Stimulated activated CD4-positive, alpha-beta T cell treated with anti-CD3 and anti-CD28 coated beads, Interleukin-4, amount 100 ng/mL, for 4 hours (primary cell): ENCODE results near the gene PALLD.

Source experiments
- DNase-seq, 2 experiments: peaks; one replicate each; pipeline ENCODE4 v3.0.0-alpha.2; 2020

PALLD gene

DNA sequence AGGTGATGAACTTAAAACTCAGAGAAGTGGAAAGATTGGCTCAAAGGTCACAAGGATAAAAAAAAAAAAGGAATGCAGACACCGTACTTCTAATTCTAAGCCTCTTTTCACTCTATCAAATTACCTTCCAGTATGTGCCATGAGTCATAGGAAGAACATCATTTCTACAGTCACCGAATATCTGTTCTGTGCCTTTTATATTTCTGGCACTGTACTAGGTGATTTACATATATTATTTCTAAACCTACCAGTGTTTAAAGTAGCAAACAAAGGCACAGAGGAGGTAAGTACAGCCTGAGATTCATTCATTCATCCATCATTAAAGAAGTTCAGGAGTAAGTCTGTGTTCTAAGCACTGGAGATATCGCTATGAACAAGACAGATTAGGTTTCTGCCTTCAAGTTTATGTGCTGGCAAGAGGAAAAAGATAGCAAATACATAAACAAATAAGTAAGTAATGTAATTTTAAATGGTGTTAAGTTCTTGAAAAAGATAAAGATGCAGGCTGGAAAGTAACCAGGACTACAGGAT, 65.3 kb downstream of the PALLD start:
- DNase-seq: no peak

DNA sequence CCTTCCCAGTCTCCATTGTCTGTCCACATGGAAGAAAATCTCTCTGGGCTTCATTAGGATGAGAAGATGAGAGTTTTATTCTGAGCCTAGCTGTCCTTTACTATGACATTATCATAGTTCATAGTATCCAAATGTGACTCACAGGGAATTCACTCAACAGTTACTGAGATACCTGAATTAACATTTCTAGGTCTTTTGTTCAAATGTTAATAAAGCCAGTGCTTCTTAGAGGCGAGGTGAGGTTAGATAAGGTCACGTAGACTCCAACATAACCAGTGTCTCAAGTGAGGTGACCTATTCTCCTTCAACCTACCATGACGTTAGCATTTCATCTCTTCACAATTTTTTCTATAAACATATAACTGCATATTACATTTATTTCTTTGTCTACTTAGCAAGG, 67.2 kb downstream of the PALLD start:
- no peak for DNase-seq

DNA sequence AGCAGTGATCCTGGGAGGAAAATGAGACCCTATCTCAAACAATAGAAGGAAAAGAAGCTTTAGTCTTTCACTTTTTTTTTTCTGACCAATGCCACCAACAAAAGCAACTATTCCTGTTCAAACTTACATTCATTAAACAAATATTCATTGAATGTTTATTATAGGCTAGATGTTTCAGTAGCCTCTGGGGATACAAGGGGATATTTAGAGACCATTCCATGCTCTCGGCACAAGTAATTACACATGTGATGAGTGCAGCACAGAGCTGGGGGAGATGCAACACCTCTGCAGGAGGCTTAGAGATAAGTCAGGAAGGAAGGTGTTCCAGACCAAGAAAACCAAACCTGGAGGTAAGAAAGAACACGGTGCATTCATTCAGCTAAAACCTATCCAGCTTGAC, 68.3 kb downstream of the PALLD start:
- no peak for DNase-seq

DNA sequence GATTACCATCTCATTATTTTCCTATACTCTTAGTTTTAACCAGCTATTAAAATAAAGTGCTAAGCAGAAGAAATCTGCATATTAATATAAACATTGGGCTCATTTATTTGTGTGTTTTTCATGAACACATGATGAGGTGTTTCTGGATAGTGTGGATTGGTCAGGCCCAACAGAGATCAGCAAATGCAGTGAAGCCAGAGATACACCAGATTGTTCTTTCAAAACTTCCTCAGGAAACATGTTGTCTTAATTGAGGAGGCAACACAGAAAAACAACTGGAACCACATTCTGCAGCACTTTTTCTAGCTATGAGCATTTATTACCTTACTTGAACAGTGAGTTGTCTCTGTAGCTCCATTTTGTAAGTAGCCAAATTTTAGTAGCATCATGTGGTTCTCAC, 69.9 kb downstream of the PALLD start:
- no peak for DNase-seq

GRCh38 chr4:168569066-168569930, 72.4 kb downstream of the PALLD start:
- peak in 1 of 2 experiments; percentile 15 for DNase-seq

- no peak for DNase-seq
These were observed 73.1 kb downstream of the PALLD start for GRCh38 chr4:168569931-168570276.

DNA sequence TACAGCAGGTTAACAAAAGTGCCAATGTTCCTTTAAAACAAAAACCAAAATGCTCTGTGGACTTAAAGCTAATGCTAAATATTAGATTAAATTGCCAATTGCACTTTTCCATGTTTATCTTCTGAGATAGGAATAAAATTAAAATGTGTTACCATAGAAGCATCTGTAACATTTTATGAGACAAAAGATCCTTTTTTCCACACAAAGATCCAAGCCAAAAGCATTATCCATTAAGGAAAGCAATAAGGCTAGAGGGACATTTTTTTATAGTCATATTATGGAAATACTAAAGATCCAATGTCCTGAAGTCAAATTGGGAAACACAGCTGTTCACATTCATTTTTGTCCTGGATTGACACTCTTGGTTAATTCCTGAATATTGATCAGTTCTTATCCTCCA, 73.6 kb downstream of the PALLD start:
- DNase-seq: no peak

DNA sequence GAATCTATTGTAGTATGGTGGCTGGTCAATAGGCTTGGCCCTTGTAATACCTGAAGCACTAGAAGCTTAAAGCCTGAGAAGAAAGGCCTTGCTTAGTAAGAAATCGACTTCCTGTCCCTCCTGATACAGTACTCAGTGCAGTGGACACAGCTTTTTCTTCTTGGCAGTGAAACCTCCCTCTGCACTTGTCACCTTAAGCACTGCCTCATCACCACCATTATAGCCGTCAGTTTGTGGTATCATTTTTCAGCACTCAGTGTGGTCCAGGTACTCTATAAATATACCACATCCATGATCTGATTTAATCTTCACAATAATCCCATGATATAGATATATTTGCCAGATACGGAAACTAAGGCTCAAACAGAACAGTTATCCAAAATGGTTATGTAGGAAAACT, 75.2 kb downstream of the PALLD start:
- DNase-seq: no peak

DNA sequence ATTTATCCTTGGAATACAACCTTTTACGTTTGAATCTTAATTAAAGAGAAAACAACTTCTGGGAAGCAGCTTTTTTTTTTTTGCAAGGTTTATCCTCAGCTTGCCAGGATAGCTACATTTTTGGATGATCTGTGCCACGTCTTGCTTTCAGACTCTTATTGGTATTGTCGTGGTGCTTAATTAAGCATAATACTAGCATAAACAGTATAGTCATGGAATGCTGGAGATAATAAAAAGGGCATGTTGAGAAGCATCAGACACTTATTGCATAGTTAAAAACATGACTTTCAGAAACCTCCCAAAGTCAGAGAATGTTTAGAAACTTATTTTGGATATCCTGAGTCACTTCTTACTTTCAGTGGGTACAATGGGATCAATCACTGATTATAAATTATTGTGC, 77.0 kb downstream of the PALLD start:
- DNase-seq: no peak

DNA sequence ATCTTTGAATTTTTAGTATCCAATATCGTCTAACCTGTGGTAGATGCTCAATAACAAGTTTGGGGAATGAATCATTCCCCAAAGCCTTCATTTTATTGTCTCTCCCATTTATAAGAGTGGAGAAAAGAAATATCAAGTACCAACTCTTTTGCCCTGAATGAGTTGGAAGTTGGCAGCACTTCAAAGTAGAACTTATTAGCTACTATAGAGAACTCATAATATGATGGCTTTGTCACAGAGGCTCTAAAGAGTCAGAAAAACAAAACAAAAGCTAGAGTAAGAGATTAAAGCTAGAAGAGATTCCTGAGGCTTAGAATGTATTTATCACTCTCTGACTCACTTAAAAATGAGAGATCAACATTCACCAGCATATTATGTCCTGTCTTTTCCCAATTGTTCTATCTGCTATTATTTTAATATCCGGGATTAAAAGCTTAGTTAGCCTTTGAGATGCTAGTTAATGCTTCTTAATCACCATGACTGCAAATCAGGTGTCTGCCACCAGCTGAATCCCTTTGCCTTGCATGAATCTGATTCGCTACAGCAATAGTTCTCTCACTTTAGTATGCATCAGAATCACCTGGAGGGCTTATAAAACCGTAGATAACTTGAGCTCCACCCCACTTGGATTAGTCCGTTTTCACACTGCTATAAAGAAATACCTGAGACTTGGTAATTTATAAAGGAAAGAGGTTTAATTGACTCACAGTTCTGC, 77.9 kb downstream of the PALLD start:
- no peak for DNase-seq

DNA sequence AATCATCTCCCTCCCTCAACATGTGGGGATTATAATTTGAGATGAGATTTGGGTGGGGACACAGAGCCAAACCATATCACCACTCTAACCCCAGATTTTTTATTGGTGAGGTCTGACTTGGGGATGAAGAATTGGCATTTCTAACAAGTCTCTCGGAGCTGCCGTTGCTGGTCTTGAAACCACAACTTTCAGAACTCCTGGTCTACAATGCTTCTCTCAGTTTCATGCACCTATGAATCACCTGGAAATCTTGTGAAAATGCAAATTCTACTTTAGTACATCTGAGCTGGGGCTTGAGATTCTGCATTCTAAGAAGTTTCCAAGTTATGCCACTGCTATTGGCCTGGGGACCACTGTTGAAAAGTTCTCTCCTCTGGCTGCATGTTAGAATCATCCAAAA, 78.6 kb downstream of the PALLD start:
- no peak for DNase-seq

GRCh38 chr4:168577624-168578023, 80.8 kb downstream of the PALLD start:
- DNase-seq: no peak

- no peak for DNase-seq
These were observed 83.4 kb downstream of the PALLD start for GRCh38 chr4:168580228-168580627.

DNA sequence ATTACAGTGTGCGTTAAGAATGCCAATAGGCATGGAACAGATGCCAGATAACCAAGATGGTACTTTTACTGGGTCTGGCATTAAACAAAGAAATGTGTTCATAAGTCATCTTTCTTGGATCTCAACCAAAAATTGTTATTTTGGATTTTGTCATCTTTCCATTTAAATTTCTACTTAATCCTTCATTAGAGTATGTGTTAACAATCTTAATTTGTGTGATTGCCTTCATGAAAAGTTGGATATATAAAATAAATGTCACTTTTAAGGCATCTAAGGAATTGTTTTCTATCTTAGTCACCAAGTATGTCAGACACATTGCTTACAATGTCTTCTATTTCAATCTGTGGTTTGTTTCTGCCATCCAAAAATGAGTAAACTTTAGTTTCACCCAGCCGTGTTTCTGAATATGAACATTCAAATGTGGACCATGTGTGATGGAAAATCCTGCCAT, 87.5 kb downstream of the PALLD start:
- DNase-seq: no peak

- DNase-seq: peak in 1 of 2 experiments; percentile 7
These were observed 88.6 kb downstream of the PALLD start for GRCh38 chr4:168585168-168586091.

DNA sequence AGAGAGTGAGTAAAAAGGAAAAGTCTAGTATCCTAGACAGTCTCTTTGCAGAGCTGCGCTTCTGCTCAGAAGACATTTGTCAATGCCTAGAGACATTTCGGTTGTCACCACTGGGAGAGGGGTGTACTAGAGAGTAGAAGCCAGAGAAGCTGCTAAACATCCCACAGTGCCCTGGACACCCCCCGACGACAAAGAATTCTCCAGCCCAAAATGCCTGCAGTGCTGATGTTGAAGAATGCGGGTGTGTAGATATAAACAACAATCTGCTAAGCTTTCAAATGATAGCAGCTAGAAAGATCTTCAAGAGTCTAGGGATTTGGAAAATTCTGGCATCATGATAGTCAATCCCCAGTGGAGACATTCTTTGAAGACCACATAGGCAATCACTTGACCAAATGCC, 90.1 kb downstream of the PALLD start:
- DNase-seq: no peak

DNA sequence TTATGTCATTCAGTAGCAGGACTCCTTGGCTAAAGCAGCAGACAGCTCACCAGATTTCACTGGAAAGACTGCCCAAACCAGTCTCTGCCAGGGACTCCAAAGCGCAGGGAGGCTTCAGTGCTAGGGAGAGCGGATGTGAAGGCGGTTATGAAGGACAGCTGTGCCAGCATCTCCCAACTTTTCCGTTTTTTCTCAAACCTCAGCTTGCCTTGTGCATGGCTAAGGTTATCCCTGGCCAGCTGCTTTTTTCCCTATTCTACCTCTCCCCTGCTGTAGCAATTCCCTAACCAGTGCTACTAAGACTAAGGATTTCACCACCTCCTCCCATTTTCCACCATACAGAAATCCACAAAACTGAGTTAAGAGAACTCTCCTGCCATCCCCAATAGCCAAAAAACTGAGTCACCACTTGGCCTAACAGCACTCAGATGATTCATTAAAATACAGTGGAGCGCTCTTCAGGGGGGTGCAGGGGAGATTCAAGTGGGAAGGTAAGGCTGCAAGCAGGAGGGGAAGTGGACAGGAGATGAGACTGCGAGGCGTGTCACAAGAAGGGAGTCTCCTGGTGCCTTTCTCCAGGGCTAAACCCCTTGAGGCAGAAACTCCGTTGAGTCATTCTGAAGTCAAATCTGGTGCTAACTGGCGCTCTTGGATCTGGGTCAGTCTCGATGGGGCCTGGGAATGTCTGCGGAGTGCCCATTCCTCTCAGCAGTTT, 90.7 kb downstream of the PALLD start:
- DNase-seq: no peak

DNA sequence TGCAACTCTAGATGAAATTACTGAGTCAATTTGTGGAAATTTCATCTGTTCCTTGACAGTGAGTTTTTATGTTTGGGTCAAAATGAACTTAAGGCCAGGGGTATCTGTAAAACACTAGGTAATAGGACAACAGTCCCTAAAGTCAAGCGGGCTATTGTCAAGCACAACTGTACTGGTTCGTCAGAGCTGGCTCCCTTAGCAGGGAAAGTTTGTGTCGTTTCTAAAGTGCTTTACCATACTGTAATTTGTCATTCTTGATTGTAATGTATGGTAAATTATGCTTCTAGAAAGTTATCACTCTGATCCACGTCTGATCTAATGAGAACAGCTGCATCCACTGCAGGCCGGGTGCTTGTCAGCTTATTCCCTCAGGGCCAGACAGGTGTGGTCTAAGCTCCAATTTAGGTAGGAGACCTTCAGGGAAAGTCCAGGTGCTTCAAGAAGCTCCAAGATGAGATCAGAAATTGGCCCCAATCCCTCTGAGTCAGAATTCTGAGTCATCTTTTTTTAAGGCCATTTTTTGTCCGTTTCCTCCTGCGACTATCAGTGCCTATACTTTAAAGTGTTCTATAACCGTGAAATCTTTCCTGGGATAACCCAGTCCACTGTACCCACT, 92.2 kb downstream of the PALLD start:
- DNase-seq: no peak

DNA sequence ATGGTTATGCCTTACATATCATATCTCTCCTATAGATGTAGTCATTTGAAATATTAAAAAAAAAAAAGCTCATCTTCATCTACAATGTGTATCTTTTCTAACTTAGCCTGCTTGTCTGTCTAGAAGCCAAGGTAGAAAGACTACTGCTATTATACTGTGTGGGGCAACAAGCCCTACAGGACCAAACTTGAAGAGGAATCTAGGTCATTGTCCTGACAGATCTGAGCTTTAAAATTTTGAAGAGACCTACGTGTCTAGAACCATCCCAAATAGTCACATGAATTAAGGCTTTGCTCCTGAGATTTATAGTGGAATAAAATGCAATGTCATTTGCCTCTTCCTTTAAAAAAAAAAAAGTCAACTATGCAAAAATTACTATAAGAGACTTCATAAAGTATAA, 95.8 kb downstream of the PALLD start:
- no peak for DNase-seq

GRCh38 chr4:168593399-168593798, 96.5 kb downstream of the PALLD start:
- no peak for DNase-seq

GRCh38 chr4:168594121-168594520, 97.3 kb downstream of the PALLD start:
- DNase-seq: no peak

DNA sequence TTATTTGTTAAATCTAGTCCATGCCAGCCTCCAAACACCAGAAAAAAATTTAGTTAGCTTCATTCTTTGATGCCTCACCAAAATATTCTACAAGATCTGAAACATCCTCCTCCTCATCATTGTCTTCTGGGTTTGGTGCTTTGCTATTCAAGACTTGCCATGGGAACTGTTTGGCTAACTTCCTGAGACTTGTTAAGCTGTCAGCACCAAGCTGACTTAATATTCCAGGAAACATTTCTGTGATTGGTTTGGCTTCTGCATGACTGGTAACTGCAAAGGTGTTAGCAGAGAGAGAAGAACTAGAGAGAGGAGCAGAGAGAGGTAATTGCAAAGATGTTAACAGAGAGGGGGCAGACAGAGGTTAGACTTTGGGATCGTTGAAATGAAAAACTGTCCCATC, 101.3 kb downstream of the PALLD start:
- DNase-seq: no peak
